ENCODE results near the gene BIK.
A peak's percentile ranks its signal among the peaks of the same experiment; 100 is the strongest.
"Not testable (repeated sequence)": the region's sequence is repeated elsewhere in the genome, so short reads cannot be mapped to it uniquely, and the experiment has no call there.

BIK gene, protein sequence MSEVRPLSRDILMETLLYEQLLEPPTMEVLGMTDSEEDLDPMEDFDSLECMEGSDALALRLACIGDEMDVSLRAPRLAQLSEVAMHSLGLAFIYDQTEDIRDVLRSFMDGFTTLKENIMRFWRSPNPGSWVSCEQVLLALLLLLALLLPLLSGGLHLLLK

DNA sequence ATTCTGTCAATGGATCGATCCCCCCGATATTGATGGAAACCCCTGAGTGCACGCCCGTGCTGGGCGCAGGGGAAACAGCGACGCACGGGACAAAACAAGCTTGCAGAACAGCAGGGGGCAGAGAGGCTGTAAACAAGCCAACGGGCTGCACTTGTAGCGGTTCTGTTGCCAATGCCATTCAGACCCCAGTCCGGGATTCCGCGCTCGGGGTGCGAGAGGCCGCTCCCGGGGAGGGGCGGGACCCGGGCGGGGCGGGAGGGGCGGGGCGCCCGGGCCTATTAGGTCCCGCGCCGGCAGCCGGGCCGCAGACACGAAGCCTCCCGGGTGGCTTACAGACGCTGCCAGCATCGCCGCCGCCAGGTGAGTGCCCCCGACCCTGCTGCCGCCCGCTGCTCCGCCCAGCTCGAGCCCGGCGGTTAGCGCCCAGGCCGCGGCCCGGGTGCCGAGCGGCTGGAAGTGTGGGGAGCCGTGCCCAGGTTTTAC, at the start of gene BIK:
Gene BIK (plus strand): TSS at position 307 of the 483 bp plus-strand sequence. CDS start 13,273 bp downstream, outside the sequence.
- DNase-seq = no peak

DNA sequence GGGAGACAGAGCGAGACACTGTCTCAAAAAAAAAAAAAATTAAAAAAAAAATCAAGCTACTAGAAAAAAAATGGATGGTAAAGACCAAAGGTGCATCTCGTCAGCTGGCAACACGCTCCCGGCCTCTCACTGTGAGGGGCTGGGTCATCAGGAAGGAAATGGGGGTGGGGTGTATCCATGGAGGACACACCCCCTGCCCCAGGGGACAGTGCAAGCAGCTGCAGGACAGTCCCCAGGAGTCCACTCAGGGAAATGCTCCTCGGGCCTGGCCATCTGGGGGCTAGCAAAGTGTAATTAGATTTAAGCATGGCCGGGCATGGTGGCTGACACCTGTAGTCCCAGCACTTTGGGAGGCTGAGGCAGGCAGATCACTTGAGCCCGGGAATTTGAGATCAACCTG, 44.4 kb upstream of the BIK start:
- no peak for DNase-seq

DNA sequence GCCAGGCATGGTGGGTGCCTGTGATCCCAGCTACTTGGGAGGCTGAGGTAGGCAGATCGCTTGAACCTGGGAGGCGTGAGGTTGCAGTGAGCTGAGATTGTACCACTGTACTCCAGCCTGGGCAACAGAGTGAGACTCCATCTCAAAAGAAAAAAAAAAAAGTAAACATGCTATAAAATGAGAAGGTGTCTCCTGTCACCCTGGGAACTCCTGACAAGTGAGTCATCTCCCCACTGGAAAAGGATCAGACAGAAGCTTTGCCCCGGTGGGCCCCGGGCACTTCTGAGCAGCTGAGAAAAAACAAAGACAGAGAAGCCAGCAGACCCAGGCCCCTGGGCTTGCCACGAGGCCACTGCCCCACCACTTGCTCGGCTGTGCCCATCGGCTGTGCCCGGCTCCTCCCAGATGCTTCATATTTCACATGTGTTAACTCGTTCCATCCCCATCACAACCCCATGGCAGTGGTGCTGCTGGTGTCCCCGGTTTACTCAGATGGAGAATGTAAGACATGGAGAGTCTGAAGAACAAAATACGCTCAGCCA, 43.6 kb upstream of the BIK start:
- no peak for DNase-seq

DNA sequence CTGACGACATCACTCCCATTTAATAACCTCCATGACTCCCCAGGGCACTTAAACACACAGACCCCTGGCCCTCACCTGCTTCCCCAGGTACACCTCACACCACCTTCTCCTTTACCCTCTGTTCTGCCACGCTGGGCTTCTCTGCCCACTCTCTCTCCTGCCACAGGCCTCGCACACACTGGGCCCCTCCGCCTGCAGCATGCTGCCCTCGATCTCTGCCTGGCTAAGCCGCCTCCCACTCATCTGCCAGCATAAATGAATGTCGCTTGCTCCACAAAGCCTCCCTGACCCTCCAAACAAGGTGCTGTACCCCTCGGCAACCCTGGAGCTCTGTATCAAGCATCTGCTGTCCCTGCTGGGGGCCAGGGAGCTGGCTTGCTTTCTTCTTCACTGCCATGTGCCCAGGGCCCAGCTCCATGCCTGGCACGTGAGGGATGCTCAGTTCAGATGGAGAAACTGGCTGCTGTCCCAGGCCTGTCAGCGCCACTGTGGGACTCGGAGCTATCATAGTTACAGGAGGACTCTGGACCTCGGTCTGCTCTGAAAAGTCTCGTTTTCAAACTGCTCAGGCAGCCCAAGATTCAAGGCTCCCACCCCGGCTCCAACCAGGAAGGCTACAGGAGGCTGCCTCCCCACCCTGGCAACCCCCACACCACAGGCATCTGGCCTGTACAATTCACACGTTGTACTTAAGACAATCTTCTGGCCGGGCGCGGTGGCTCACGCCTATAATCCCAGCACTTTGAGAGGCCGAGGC, 33.3 kb upstream of the BIK start:
- no peak for DNase-seq

DNA sequence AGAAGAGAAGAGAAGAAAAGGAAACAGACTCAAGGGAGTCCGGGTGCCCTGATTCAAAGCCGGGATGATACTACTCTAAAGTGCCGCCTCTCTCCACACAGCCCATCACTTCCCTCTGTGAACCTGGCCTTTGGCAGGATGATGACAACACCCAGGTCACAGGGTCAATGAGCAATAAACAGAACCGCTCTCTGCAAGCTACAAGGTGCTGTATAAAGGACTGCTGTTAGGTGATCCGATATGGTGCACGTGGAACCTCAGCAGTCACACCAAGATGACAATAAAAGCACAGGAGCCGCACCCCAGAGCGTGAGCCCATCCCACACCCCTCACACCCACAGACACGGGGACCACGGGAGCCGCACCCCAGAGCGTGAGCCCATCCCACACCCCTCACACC, 32.0 kb upstream of the BIK start:
- DNase-seq = no peak

DNA sequence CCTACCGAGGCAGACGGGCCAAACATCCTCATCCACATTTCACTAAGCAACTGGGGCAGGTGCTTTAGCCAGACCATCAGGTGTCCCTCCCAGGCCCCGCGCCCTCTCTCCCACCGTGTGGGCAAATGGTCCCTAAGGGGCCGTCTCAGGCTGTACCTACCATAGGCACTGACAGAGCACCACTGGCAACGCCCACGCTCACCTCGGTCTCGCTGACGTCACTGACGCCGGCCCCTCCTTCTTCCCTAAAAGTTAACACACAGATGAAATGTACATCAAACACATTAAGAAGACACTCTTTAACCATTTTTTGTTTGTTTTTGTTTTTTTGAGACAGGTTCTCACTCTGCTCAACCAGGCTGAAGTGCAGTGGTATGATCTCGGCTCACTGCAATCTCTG, 30.8 kb upstream of the BIK start:
- DNase-seq = no peak

DNA sequence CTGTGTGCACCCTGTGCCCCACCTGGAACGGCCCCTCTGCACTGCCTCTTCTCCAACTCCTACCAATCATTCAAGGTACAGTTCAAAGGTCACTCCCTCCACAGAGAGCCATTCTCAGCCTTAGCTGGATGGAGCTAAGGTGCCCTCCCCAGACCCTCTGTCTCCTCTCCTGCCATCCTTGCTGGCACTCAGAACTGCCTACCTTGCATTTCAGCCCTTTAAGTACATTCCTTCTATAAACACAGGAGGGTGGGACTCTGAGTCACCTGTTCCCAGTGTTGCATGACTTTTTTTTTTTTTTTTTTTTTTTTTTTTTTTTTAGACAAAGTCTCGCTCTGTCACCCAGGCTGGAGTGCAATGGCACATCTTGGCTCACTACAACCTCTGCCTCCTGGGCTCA, 29.9 kb upstream of the BIK start:
- no peak for DNase-seq

DNA sequence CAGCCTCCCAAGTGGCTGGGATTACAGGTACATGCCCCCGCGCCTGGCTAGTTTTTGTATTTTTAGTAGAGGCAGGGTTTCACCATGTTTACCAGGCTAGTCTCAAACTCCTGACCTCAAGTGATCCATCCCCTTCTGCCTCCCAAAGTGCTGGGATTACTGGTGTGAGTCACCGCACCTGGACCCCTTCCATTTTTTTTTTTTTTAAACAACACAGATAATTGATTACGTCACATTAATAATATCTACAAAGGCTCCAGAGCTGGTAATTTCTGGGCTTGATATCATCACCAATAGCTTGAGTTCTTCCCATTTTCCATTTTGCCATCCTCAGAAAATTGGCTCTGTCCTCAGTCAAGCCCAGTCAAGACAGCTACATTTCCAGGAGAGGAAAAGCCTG, 28.6 kb upstream of the BIK start:
- DNase-seq = no peak

DNA sequence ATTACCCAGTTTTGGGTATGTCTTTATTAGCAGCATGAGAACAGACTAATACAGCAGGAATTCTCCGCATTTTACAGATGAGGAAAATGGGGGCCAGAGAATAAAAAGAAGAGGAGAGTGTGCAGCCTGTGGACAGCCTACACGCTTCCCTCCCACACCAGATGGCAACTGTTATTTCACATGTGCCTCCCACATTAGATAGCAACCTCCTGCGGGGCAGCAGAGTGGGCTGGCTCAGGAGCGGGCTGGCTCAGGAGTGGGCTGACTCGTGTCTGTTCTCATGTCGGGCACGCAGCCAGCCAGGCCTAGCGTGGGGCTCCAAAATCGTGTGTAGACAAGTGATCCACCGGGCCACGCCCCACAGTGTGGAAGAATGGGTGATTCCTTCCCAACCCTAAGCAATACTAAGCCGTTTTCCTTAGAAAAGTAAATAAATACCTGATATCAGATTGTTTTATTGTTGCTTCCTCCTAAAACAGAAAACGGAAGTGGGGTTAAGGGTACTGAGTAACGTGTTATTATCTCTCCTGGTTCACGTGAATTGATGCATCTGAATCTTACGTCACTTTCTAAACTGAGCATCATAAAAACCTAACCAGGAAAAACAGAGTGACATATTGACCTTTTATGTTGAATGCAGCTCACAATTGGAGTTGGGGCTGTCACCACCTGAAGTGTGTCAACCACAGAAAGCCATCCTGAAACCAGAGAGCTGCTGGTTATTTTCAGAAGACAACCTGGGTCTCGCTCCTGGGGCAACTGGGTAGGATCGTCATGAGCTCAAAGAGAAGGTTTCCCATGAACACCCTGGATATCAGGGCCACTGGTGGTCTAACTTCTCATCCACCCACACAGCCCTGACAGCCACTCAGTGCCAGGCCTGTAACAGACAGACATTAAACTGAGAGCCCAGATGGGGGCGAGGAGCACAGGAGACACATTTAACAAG, 24.6 kb upstream of the BIK start:
- DNase-seq = no peak

DNA sequence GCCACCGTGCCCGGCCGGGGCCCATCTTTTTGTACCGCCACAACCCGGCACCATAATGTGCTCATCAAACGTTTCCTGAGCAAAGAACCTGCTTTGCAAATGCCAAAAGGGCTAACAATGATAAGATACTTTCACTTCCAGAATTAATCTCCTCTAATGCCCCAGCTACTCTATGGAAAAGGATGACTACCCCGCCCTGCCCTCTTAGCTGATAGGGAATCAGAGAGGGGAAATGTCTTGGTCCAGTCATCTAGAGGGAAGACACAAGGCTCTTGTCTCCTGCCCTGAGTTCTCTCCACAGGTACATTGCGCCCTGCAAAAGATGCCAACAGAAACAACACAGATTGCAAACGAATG, 21.9 kb upstream of the BIK start:
- DNase-seq = no peak

DNA sequence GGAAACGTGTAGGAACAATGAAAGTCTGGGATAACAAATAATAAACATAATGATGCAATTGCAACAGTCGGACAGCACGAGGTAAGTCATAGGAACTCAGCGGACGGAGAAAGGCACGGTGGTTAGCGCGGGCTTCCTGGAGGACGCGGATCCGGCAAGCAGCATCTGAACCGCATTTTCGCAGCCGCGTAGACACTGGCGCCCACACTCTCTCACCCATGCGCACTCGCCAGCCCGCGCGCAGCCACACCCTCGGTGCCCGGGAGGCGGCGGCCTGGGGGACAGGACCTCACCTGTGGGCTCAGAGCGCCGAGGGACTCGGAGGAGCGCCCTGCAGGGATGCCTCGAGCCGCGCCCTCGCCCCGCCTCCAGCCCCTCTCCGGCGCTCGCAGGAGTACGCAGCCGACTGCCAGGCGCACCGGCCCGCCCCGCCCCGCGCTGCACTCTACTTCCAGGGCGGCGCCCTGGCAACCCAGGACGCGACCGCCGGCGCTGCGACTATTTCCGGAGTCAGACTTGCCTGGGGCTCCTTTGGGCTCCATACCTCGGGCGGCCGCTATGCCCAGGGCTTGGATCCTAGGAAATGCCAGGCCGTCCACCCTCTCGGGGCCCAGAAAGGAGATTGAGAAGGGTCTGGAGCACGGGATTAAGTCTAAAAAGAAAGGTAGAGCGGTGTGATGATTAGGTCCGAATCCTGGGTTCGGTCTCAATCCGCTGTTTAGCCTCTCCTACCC, 21.4 kb upstream of the BIK start, which contains the start of gene TTLL1:
Gene TTLL1 (minus strand): TSS at position 408 of the 734 bp plus-strand sequence. CDS start 13,805 bp downstream, outside the sequence.
- peak; percentile 62 for DNase-seq

DNA sequence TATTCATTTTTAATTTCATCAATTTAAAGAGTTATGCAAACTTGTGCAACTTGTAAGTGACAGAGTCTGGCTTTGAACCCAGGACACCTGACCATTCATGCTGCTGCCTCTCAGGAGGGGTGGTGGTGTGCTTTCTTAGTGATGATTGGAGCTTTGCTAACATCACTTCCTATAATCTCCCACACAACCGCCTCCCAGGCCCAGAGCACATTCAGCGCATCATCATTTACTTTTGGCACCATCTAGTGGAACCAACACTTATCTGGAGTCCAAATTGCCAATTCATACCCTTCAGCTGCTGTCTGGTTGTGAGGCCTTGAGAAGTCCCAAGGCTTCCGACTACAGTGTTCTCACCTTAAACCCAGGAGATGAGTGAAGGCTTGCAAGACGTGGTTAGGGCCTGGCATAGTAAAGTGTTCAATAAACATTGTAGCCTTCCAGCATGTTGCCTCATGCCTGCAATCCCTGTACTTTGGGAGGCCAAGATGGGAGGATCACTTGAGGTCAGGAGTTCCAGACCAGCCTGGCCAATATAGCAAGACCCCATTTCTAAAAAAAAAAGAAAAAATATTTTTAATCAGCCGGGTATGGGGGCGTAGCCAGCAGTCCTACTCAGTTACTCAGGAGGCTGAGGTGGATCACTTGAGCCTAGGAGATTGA, 20.3 kb upstream of the BIK start:
- DNase-seq = peak; percentile 36

DNA sequence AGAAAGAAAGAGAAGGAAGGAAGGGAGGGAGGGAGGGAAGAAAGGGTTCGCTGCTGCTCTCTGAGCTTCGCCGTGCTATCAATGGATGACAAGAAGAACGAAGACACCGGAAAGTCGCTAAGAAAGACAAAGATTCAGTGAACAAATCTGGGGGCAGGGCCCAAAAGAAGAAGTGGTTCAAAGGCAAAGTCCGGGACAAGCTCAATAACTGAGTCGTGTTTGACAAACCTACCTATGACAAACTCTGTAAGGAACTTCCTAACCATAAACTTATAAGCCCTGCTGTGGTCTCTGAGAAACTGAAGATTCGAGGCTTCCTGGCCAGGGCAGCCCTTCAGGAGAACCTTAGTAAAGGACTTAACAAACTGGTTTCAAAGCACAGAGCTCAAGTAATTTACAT, 18.5 kb upstream of the BIK start:
- no peak for DNase-seq

DNA sequence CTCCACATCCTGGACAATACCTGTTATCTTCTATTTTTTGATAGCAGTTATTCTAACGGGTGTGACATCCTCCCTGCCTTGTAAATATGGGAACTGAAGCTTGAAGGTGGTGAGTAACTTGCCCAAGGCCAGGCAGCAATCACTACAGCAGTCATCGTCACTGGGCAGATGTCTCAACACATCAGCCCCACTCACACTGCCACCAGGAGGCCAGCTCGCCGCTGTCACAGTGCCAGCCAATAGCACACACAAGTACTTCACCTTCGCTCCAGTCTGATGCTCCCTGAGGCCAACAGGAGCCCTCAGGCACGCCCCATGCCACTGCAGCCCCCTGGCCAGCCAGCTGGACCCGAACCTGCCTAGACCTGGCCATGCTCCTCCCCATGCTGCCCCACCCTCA, 16.5 kb upstream of the BIK start:
- DNase-seq = no peak

DNA sequence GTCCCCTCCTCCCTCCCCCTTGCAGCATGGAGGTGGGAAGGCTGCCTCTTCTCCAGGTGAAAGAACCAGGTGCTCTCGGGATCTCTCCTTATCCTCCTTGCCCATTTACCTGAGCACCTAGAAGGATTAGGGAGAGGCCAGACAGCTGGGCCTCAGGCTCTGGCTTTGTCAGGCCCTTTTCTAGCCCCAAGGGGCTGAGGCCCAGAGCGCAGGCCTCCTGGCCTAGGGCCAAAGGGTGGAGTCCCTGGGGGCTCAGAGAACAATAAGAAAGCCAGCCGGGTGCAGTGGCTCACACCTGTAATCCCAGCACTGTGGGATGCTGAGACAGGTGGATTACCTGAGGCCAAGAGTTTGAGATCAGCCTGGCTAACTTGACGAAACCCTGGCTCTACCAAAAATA, 16.0 kb upstream of the BIK start:
- DNase-seq = no peak

DNA sequence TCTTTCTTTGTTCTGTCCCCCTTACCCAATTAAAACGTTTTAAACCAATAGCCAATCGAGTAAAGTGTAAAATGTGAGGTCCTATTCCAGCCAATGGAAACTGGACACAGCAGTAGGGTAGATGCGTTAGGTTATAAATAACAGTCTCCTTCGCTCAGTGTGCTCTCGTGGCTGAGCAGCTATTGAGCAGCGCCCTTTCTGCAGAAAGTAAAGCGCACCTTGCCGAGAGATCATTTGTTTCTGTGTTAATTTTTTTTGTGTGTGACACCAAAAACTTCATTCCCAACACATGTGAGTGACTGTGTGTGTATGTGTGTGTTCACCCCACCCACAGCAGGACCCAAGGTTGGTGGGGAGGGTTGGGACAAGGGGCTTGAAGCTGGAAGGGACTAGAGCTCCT, 14.1 kb upstream of the BIK start:
- no peak for DNase-seq

DNA sequence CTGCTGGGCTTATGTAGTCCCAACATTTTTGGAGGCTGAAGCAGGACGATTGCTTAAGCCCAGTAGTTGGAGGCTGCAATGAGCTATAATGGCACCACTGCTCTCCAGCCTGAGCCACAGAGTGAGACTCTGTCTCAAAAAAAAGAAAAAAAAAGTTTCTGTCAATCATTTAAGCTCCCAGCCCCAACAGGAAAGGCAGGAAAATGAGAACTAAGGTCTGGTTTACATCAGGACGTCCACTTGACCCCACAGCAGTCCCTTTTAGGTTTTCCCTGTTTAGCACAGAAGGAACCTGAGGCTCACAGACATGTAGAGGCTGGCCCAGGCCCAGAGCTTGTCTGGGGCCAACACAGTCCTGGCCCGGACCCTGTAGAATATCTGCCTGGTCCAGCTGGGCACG, 12.2 kb upstream of the BIK start:
- no peak for DNase-seq

DNA sequence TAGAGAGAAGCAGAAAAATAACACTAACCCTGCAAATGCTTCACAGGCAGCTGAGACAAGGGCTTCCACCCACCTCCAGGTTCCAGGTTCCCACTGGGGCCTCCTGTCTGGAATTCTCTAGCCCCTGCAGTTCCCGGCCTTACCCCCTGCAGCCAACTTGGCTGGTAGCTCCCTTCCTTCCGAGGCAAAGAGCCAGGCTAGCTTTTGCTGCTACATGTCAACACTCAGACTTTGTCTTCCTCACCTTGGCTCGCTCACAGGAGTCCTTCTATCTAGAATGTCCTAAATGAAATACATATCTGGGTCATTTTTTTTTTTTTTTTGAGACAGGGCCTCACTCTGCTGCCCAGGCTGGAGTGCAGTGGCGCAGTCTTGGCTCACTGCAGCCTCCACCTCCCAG, 11.5 kb upstream of the BIK start:
- no peak for DNase-seq

DNA sequence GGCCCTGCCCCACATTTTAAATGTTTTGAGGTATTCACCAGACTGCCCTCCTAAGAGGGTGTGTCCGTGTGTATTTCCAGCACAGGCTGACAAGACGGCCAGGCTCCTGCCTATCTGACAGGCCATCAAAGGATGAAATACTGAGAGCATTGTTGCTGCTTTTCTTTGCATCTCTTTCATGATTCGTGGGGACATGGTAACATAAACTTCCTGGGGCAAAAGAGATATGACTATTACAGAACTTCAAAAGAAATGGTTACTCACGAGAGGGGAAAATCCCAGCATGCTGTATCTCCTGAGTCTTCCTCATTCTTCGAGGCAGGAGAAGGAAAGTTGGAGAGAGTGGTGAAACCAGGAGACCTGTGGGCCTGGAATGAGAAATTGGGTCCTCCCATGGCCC, 10.3 kb upstream of the BIK start:
- no peak for DNase-seq

DNA sequence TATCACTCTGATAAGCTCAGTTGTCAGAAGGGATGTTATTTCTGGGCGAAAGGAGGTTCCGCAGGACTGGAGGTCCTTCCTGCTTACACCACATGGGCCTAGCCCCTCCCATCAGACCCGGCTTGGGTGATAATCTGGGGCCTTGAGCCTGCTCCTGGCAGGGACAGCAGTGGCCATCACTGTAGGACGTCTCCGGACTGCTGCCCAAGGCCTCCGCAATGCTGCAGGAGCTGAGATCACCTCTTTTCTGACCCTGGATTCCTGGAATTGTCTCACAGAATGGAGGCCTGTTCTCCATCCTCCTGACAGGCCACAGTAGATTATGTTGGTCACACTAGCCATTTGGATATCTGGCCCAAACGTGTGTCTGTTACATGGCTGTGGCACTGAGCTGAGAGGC, 9.2 kb upstream of the BIK start:
- DNase-seq = no peak

DNA sequence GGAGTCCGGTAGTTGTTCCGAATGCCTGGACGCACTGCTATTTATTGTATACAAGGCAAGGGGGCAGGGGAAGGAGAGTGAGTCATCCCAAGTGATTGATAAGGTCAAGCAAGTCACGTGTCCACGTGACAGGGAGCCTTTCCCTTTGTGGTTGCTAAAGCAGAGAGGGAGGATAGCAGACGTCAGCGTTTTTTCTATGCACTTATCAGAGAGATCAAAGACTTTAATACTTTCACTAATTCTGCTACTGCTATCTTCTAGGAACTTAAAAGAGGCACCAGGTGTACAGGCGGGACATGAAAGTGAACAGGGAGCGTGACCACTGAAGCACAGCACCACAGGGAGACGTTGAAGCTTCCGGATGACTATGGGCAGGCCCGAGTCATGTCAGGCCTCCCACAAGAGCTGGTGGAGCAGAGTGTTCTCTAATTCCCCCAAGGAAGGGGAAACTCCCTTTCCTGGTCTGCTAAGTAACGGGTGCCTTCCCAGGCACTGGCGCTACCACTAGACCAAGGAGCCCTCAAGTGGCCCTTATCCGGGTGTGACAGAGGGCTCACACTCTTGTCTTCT, 6.4 kb upstream of the BIK start:
- not testable (repeated sequence) for DNase-seq

DNA sequence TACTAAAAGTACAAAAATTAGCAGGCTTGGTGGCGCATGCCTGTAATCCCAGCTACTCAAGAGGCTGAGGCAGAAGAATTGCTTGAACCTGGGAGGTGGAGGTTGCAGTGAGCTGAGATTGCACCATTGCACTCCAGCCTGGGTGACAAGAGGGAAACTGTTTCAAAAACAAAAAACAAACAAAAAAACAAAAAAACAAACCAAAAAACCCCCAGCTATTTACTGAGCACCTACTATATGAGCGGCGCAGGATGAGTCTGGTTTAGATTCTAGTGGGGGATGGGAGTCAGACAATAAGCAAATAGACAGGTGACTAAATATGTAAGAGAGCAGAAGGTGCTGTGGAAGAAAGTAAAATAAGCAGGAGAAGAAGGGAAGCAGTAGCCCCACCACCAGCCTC, 5.6 kb upstream of the BIK start:
- not testable (repeated sequence) for DNase-seq
